GM23338 (cell line): Measurements from ENCODE around the gene DRAM1. TPM values are rescaled to one million over a fixed set of nuclear protein-coding genes. Genes with fewer than 3 reads are reported as not detected.

Experiments
- ATAC-seq: fragments of 200-7000 bp; cut with Tn5 transposase; 3 replicates; pipeline ENCODE4 v1.9.1; 2020
- DNase-seq: peaks from one replicate; pipeline ENCODE4 v3.0.0-alpha.2; 2015; ENCODE audit warnings: low spot score
- H2AFZ ChIP-seq: fragments of 200-600 bp; sonication (generic); 2 replicates; pipeline ENCODE4 v1.8.0; 2016; ENCODE audit warnings: antibody characterized with exemption, mild to moderate bottlenecking, moderate library complexity
- H3F3A ChIP-seq: fragments of 200-600 bp; sonication (generic); replicated peaks from 2 replicates; pipeline ENCODE4 v1.8.0; 2017; ENCODE audit warnings: antibody characterized with exemption, mixed run types, low read depth
- H3K27ac ChIP-seq: fragments of 200-600 bp; sonication (generic); 2 replicates; pipeline ENCODE4 v1.6.1; 2016; ENCODE audit warnings: low read depth
- H3K27me3 ChIP-seq: fragments of 200-600 bp; sonication (generic); 2 replicates; pipeline ENCODE4 v1.8.0; 2016; ENCODE audit warnings: mild to moderate bottlenecking, mixed run types, moderate library complexity; ENCODE audit not compliant: insufficient read depth
- H3K36me3 ChIP-seq: fragments of 200-600 bp; sonication (generic); 2 replicates; pipeline ENCODE4 v1.8.0; 2016; ENCODE audit warnings: mild to moderate bottlenecking; ENCODE audit not compliant: insufficient read depth
- H3K4me1 ChIP-seq: fragments of 200-600 bp; sonication (generic); 2 replicates; pipeline ENCODE4 v1.8.0; 2016; ENCODE audit warnings: mild to moderate bottlenecking, moderate library complexity; ENCODE audit not compliant: insufficient read depth
- H3K4me2 ChIP-seq: fragments of 200-600 bp; sonication (generic); 2 replicates; pipeline ENCODE4 v1.7.1; 2017; ENCODE audit warnings: mixed run types
- H3K4me3 ChIP-seq: fragments of 200-600 bp; sonication (generic); 2 replicates; pipeline ENCODE4 v1.6.1; 2016; ENCODE audit warnings: mixed run types
- H3K79me2 ChIP-seq: fragments of 200-600 bp; sonication (generic); replicated peaks from 2 replicates; pipeline ENCODE4 v1.8.0; 2017; ENCODE audit warnings: mild to moderate bottlenecking; ENCODE audit not compliant: insufficient read depth
- H3K9me2 ChIP-seq: fragments of 200-600 bp; sonication (generic); 2 replicates; pipeline ENCODE4 v1.8.0; 2017; ENCODE audit not compliant: insufficient read depth
- H4K20me1 ChIP-seq: fragments of 200-600 bp; sonication (generic); replicated peaks from 2 replicates; pipeline ENCODE4 v1.8.0; 2017; ENCODE audit warnings: mild to moderate bottlenecking; ENCODE audit not compliant: insufficient read depth
- H3K27ac Mint-ChIP-seq: 2 replicates; pipeline ENCODE4 v1.8.0; 2020; ENCODE audit warnings: inconsistent platforms, mild to moderate bottlenecking, moderate library complexity, mixed read lengths
- H3K27me3 Mint-ChIP-seq: 3 replicates; pipeline ENCODE4 v1.8.0; 2022; ENCODE audit warnings: low read depth, mild to moderate bottlenecking, moderate library complexity, mixed read lengths, inconsistent platforms; ENCODE audit not compliant: insufficient read depth, poor library complexity
- H3K36me3 Mint-ChIP-seq: 3 replicates; pipeline ENCODE4 v1.8.0; 2021; ENCODE audit warnings: low read depth, mild to moderate bottlenecking, inconsistent platforms, moderate library complexity, mixed read lengths
- H3K4me1 Mint-ChIP-seq: 3 replicates; pipeline ENCODE4 v1.8.0; 2020; ENCODE audit warnings: mild to moderate bottlenecking, inconsistent platforms, mixed read lengths
- H3K4me3 Mint-ChIP-seq: 3 replicates; pipeline ENCODE4 v1.8.0; 2021; ENCODE audit warnings: moderate library complexity, mild to moderate bottlenecking, inconsistent platforms, mixed read lengths
- H3K9me3 Mint-ChIP-seq: 3 replicates; pipeline ENCODE4 v1.8.0; 2020; ENCODE audit warnings: moderate library complexity, mild to moderate bottlenecking, inconsistent platforms, mixed read lengths
- CREB1 ChIP-seq: fragments of 250-450 bp; sonication (Bioruptor Pico); IDR thresholded peaks from 2 replicates; pipeline ENCODE4 v1.5.0; 2020; ENCODE audit warnings: low read depth, mild to moderate bottlenecking, moderate library complexity
- EZH2 ChIP-seq: fragments of 200-600 bp; sonication (generic); IDR thresholded peaks from one replicate; pipeline ENCODE4 v1.8.0; 2017; ENCODE audit warnings: antibody characterized with exemption, mild to moderate bottlenecking, low read depth; ENCODE audit not compliant: unreplicated experiment
- EZH2phosphoT487 ChIP-seq: fragments of 200-600 bp; sonication (generic); IDR thresholded peaks from one replicate; pipeline ENCODE4 v1.8.1; 2018; ENCODE audit warnings: antibody characterized with exemption; ENCODE audit not compliant: unreplicated experiment
- JUNB ChIP-seq: IDR thresholded peaks from one replicate; pipeline ENCODE4 v1.6.1; 2016; ENCODE audit warnings: antibody characterized with exemption; ENCODE audit not compliant: unreplicated experiment
- NANOG ChIP-seq: IDR thresholded peaks from 2 replicates; pipeline ENCODE4 v1.6.1; 2016; ENCODE audit warnings: antibody characterized with exemption, borderline replicate concordance
- POLR2AphosphoS5 ChIP-seq: IDR thresholded peaks from 2 replicates; pipeline ENCODE4 v1.6.1; 2016; ENCODE audit warnings: antibody characterized with exemption, low read depth
- STAT1 ChIP-seq: IDR thresholded peaks from one replicate; pipeline ENCODE4 v1.6.1; 2016; ENCODE audit warnings: antibody characterized with exemption; ENCODE audit not compliant: unreplicated experiment
- ZNF114 ChIP-seq: fragments of 250-450 bp; sonication (Bioruptor Pico); IDR thresholded peaks from 2 replicates; pipeline ENCODE4 v1.5.0; 2020; ENCODE audit warnings: mild to moderate bottlenecking, moderate library complexity
- ZNF331 ChIP-seq: fragments of 250-450 bp; sonication (Bioruptor Pico); IDR thresholded peaks from 2 replicates; pipeline ENCODE4 v1.5.0; 2020; ENCODE audit warnings: low read depth, mild to moderate bottlenecking, moderate library complexity
- ZNF462 ChIP-seq: fragments of 250-450 bp; sonication (Bioruptor Pico); IDR thresholded peaks from 2 replicates; pipeline ENCODE4 v1.5.0; 2020; ENCODE audit warnings: mild to moderate bottlenecking, moderate library complexity
- polyA plus RNA-seq: library from polyadenylated mRNA; unstranded; fragments of >200 nt; fragmentation: Nextera tagmentation; extraction: Ambion mirVana; gene quantifications from 2 replicates; pipeline ENCODE4 v1.2.1, GENCODE V29; 2016
- total RNA-seq: library from RNA; depleted of rRNA; stranded (reverse); fragments of >200 nt; shearing (Covaris generic); gene quantifications from 2 replicates; pipeline ENCODE4 v1.2.3, GENCODE V29; 2014
- TF ChIP-seq, protein P1 (sequence below): IDR thresholded peaks from one replicate; pipeline ENCODE4 v1.6.1; 2018; ENCODE audit warnings: antibody characterized with exemption; ENCODE audit not compliant: unreplicated experiment
- TF ChIP-seq, protein P2 (sequence below), 2 experiments: fragments of 200-600 bp in 1 of 2; sonication (generic) in 1 of 2; conservative IDR thresholded peaks; 2 replicates each; pipeline versions ENCODE4 v1.5.1 to v1.6.1; 2016 to 2017; ENCODE audit warnings: antibody characterized with exemption in 2 of 2, low read depth in 2 of 2, mild to moderate bottlenecking in 2 of 2, moderate library complexity in 1 of 2
- TF ChIP-seq, protein P3 (sequence below): IDR thresholded peaks from 2 replicates; pipeline ENCODE4 v1.6.1; 2016; ENCODE audit warnings: antibody characterized with exemption

DRAM1 gene
- total and polyA plus RNA-seq, 2 experiments from 2014 or later = 5.7 to 8.5 TPM

DNA sequence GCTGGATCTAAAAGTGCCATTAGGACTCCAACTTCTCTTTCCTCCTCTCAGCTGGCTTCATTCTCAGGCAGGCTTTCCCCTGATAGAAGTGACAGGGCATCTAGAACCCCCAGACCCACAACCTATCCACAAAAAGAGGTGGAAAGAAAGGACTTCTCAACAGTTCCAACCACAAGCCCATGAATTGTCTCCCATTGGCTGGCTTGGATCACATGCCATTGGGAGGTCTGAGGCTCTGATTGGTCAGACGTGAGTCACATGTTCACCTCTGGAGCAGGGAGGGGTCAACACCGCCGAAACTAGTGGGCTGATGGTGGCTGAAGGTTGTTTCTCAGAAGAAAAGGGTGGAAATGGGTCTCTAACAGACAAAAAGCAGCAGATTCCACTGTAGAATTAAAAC lies 47.2 kb downstream of the DRAM1 start:
- no peak overlapping the region for H3K4me2 ChIP-seq
- no peaks in the 10 kb centered on the region for H3K36me3 ChIP-seq
- H3K4me1 ChIP-seq = no peaks in the 10 kb centered on the region
- H4K20me1 ChIP-seq = no peaks in the 10 kb centered on the region
- ATAC-seq = no peak
- Mint-ChIP-seq H3K27ac (no peak overlapping the region), H3K9me3 (peaks cover 11% of the 10 kb centered on the region; the same call in 1 of the 3 replicates), H3K4me1 (no peaks in the 10 kb centered on the region), H3K36me3 (no peaks in the 10 kb centered on the region), H3K4me3 (no peak overlapping the region), H3K27me3 (no peaks in the 10 kb centered on the region)
- no peaks in the 10 kb centered on the region for H3K27me3 ChIP-seq
- no peak overlapping the region for H2AFZ ChIP-seq
- H3K4me3 ChIP-seq = no peak overlapping the region
- H3F3A ChIP-seq = no peaks in the 10 kb centered on the region
- peak; percentile 22 for DNase-seq
- no peaks in the 10 kb centered on the region for H3K9me2 ChIP-seq
- no peak for TF ChIP-seq NANOG
- TF ChIP-seq CREB1 = no peak
- no peak for TF ChIP-seq ZNF114 (CRISPR knock-in tag)
- TF ChIP-seq EZH2 = no peak
- TF ChIP-seq ZNF331 (CRISPR knock-in tag) = no peak
- TF ChIP-seq STAT1 = no peak
- TF ChIP-seq, protein P1, sequence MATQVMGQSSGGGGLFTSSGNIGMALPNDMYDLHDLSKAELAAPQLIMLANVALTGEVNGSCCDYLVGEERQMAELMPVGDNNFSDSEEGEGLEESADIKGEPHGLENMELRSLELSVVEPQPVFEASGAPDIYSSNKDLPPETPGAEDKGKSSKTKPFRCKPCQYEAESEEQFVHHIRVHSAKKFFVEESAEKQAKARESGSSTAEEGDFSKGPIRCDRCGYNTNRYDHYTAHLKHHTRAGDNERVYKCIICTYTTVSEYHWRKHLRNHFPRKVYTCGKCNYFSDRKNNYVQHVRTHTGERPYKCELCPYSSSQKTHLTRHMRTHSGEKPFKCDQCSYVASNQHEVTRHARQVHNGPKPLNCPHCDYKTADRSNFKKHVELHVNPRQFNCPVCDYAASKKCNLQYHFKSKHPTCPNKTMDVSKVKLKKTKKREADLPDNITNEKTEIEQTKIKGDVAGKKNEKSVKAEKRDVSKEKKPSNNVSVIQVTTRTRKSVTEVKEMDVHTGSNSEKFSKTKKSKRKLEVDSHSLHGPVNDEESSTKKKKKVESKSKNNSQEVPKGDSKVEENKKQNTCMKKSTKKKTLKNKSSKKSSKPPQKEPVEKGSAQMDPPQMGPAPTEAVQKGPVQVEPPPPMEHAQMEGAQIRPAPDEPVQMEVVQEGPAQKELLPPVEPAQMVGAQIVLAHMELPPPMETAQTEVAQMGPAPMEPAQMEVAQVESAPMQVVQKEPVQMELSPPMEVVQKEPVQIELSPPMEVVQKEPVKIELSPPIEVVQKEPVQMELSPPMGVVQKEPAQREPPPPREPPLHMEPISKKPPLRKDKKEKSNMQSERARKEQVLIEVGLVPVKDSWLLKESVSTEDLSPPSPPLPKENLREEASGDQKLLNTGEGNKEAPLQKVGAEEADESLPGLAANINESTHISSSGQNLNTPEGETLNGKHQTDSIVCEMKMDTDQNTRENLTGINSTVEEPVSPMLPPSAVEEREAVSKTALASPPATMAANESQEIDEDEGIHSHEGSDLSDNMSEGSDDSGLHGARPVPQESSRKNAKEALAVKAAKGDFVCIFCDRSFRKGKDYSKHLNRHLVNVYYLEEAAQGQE = no peak
- no peak for TF ChIP-seq POLR2AphosphoS5
- TF ChIP-seq JUNB = no peak
- no peak for TF ChIP-seq EZH2phosphoT487
- TF ChIP-seq, protein P2, sequence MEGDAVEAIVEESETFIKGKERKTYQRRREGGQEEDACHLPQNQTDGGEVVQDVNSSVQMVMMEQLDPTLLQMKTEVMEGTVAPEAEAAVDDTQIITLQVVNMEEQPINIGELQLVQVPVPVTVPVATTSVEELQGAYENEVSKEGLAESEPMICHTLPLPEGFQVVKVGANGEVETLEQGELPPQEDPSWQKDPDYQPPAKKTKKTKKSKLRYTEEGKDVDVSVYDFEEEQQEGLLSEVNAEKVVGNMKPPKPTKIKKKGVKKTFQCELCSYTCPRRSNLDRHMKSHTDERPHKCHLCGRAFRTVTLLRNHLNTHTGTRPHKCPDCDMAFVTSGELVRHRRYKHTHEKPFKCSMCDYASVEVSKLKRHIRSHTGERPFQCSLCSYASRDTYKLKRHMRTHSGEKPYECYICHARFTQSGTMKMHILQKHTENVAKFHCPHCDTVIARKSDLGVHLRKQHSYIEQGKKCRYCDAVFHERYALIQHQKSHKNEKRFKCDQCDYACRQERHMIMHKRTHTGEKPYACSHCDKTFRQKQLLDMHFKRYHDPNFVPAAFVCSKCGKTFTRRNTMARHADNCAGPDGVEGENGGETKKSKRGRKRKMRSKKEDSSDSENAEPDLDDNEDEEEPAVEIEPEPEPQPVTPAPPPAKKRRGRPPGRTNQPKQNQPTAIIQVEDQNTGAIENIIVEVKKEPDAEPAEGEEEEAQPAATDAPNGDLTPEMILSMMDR (conservative IDR thresholded peaks at IDR 0.05; ENCODE audit: low read depth in 2 of 2) = no peak
- TF ChIP-seq, protein P3, sequence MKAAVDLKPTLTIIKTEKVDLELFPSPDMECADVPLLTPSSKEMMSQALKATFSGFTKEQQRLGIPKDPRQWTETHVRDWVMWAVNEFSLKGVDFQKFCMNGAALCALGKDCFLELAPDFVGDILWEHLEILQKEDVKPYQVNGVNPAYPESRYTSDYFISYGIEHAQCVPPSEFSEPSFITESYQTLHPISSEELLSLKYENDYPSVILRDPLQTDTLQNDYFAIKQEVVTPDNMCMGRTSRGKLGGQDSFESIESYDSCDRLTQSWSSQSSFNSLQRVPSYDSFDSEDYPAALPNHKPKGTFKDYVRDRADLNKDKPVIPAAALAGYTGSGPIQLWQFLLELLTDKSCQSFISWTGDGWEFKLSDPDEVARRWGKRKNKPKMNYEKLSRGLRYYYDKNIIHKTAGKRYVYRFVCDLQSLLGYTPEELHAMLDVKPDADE = no peak
- TF ChIP-seq ZNF462 = no peak
- H3K79me2 ChIP-seq = no peaks in the 10 kb centered on the region
- H3K27ac ChIP-seq = no peak overlapping the region
